DND-41 (cell line): ENCODE measurements around the gene PLOD2.

Source experiments
- ATAC-seq: fragments of 200-7000 bp; cut with Tn5 transposase; 3 replicates; pipeline ENCODE4 v1.9.1; 2021; ENCODE audit warnings: low read depth; ENCODE audit not compliant: insufficient read depth
- DNase-seq: peaks from one replicate; pipeline ENCODE4 v3.0.0-alpha.2; 2020
- H2AFZ ChIP-seq: 2 replicates; pipeline ENCODE4 v1.6.0; 2012; ENCODE audit warnings: low read depth, low read length
- H3K27ac ChIP-seq: 2 replicates; pipeline ENCODE4 v1.5.1; 2012; ENCODE audit warnings: low read length, inconsistent platforms
- H3K27me3 ChIP-seq: fragments of 200-600 bp; sonication (generic); 2 replicates; pipeline ENCODE4 v1.6.0; 2012; ENCODE audit warnings: low read length, mild to moderate bottlenecking, inconsistent platforms; ENCODE audit not compliant: insufficient read depth, poor library complexity
- H3K36me3 ChIP-seq: 2 replicates; pipeline ENCODE4 v1.5.1; 2012; ENCODE audit warnings: low read length, inconsistent platforms; ENCODE audit not compliant: insufficient read depth
- H3K4me1 ChIP-seq: 2 replicates; pipeline ENCODE4 v1.5.1; 2012; ENCODE audit warnings: mild to moderate bottlenecking, low read length; ENCODE audit not compliant: insufficient read depth
- H3K4me2 ChIP-seq: 2 replicates; pipeline ENCODE4 v1.6.0; 2012; ENCODE audit warnings: mild to moderate bottlenecking, moderate library complexity, low read length, inconsistent platforms; ENCODE audit not compliant: insufficient read depth
- H3K4me3 ChIP-seq, 2 experiments: fragments of 200-600 bp in 1 of 2; shearing (Covaris generic) in 1 of 2; 2 replicates each; pipeline ENCODE4 v1.5.1; 2012 to 2016; ENCODE audit warnings: inconsistent platforms in 2 of 2, low read length in 2 of 2, mild to moderate bottlenecking in 2 of 2, low read depth in 1 of 2, moderate library complexity in 1 of 2
- H3K79me2 ChIP-seq: 2 replicates; pipeline ENCODE4 v1.6.0; 2012; ENCODE audit warnings: low read length, inconsistent platforms; ENCODE audit not compliant: insufficient read depth
- H3K9ac ChIP-seq: 2 replicates; pipeline ENCODE4 v1.6.0; 2012; ENCODE audit warnings: low read depth, mild to moderate bottlenecking, inconsistent platforms, low read length, moderate library complexity
- H3K9me3 ChIP-seq: 2 replicates; pipeline ENCODE4 v1.5.1; 2012; ENCODE audit warnings: low read length, moderate library complexity, mild to moderate bottlenecking, inconsistent platforms; ENCODE audit not compliant: insufficient read depth, severe bottlenecking
- H4K20me1 ChIP-seq: 2 replicates; pipeline ENCODE4 v1.6.0; 2012; ENCODE audit warnings: low read length; ENCODE audit not compliant: insufficient read depth
- EZH2 ChIP-seq: IDR thresholded peaks from 3 replicates; pipeline ENCODE4 v1.6.1; 2012; ENCODE audit warnings: borderline replicate concordance, low read depth, mild to moderate bottlenecking, moderate library complexity, low read length, inconsistent platforms; ENCODE audit not compliant: severe bottlenecking
- TF ChIP-seq, protein P1 (sequence below): IDR thresholded peaks from 2 replicates; pipeline ENCODE4 v1.5.1; 2012; ENCODE audit warnings: borderline replicate concordance, low read length, moderate library complexity, mild to moderate bottlenecking; ENCODE audit not compliant: poor library complexity, severe bottlenecking; ENCODE audit errors: extremely low read depth

PLOD2 gene

DNA sequence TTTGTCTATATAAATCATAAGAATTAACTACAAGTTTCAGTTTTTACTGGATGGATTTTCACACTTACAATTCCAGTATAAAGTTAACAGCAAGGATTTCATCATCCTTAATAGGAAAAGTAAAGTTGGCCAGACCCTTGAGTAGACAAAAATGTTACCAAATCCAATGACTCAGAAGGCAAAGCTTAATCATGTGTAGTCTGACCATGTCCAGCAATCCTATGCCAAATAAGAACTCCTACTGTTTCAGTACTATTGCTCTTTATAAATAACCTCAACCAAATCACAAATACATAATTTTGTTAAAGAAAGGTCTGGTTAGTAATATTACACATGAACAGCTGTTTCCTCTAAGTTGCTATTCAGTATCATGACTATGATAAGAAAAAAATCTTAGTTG lies 35.0 kb downstream of the PLOD2 start:
- ATAC-seq (no peak), DNase-seq (no peak)
- no peak overlapping the region for H3K4me3 ChIP-seq
- H3K36me3 ChIP-seq, result no peaks in the 10 kb centered on the region
- H4K20me1 ChIP-seq, result no peaks in the 10 kb centered on the region
- H3K4me2 ChIP-seq, result no peak overlapping the region
- no peak overlapping the region for H2AFZ ChIP-seq
- H3K9me3 ChIP-seq, result no peaks in the 10 kb centered on the region
- no peak for TF ChIP-seq EZH2
- TF ChIP-seq, protein P1, sequence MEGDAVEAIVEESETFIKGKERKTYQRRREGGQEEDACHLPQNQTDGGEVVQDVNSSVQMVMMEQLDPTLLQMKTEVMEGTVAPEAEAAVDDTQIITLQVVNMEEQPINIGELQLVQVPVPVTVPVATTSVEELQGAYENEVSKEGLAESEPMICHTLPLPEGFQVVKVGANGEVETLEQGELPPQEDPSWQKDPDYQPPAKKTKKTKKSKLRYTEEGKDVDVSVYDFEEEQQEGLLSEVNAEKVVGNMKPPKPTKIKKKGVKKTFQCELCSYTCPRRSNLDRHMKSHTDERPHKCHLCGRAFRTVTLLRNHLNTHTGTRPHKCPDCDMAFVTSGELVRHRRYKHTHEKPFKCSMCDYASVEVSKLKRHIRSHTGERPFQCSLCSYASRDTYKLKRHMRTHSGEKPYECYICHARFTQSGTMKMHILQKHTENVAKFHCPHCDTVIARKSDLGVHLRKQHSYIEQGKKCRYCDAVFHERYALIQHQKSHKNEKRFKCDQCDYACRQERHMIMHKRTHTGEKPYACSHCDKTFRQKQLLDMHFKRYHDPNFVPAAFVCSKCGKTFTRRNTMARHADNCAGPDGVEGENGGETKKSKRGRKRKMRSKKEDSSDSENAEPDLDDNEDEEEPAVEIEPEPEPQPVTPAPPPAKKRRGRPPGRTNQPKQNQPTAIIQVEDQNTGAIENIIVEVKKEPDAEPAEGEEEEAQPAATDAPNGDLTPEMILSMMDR, result no peak
- H3K27me3 ChIP-seq, result no peaks in the 10 kb centered on the region
- H3K4me1 ChIP-seq, result no peaks in the 10 kb centered on the region
- no peaks in the 10 kb centered on the region for H3K79me2 ChIP-seq
- no peak overlapping the region for H3K9ac ChIP-seq
- no peak overlapping the region for H3K27ac ChIP-seq

DNA sequence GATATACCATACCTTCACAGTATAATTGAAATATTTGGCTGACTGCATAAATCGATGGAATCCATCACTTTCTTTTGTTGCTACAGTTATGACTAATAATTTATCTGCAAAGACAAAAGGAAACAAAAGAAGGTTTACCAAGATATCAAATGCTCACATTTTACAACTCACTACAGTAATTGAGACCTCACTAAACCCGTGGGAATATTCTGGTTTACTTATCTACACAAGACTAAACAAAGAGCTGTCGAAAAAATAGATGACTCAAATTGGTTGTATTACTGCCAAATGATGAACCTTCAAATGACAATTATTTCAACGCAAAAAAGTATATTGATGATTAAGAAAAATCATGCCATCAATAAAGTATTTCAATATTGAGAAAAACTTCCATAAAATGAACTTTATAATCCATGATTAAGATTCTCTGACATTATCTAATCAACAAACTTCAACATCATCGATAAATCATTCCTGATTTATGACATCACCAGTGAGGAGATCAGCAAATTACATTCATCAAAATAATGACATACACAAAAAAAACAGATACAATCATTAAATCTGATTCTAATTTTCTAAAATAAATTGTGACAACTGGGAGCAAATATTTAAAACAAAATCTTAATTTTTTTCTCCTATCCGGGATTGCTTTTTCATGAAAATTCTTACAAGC lies 36.7 kb downstream of the PLOD2 start:
- DNase-seq, result no peak
- TF ChIP-seq EZH2, result no peak
- TF ChIP-seq, protein P1, result no peak
- no peak overlapping the region for H3K9ac ChIP-seq
- H2AFZ ChIP-seq, result no peak overlapping the region
- no peak for ATAC-seq
- no peaks in the 10 kb centered on the region for H3K9me3 ChIP-seq
- H3K4me3 ChIP-seq, result no peak overlapping the region
- no peaks in the 10 kb centered on the region for H4K20me1 ChIP-seq
- no peaks in the 10 kb centered on the region for H3K4me1 ChIP-seq
- no peak overlapping the region for H3K4me2 ChIP-seq
- H3K79me2 ChIP-seq, result no peaks in the 10 kb centered on the region
- no peak overlapping the region for H3K27ac ChIP-seq
- H3K36me3 ChIP-seq, result no peaks in the 10 kb centered on the region
- no peaks in the 10 kb centered on the region for H3K27me3 ChIP-seq

DNA sequence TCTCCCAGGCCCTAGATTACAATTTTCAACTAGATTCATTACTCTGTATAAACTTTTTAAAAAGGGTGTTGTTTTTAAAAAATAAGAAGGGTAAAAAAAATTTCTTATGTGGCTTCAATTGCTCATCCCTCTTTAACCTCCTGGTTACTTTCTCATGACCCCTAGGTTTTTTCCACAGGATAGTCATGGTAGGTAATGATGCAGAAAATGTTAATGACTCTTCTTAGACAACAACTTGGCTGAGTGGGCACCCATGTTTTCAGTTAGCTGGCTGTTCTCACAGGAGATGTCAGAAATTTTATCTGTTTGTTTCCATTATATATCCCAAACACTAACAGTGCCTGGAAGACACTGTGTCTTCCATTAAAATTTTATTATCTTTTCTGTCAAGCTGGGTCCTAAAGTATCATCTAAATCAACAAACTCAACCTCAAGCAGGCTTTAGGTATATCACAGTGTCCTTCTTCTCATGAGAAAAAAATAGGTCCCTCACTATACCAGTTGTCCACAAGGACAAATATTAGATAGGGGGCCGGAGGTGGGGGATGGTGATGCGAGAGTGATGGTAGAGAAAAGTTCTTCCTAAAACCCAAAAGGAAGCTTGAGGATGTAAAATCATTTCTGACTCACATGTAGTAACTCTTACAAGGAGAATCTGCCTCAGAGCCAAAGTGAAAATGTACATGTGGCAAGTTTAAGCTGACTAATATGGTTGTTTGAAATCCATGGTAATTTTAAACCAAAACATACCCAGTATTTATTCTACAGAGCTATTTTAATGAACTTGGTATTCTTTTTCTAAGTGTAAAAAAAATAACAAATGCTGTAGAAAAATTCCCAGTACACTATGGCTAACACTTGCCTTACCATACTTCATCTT lies 43.3 kb downstream of the PLOD2 start:
- peaks cover 3% of the 10 kb centered on the region for H3K9me3 ChIP-seq
- H3K4me3 ChIP-seq, result no peak overlapping the region
- no peaks in the 10 kb centered on the region for H3K4me1 ChIP-seq
- TF ChIP-seq, protein P1, result no peak
- no peak for TF ChIP-seq EZH2
- DNase-seq (no peak), ATAC-seq (no peak)
- no peaks in the 10 kb centered on the region for H3K36me3 ChIP-seq
- no peak overlapping the region for H3K27ac ChIP-seq
- H3K27me3 ChIP-seq, result no peaks in the 10 kb centered on the region
- H3K79me2 ChIP-seq, result no peaks in the 10 kb centered on the region
- no peak overlapping the region for H2AFZ ChIP-seq
- H3K9ac ChIP-seq, result no peak overlapping the region
- H4K20me1 ChIP-seq, result no peaks in the 10 kb centered on the region
- H3K4me2 ChIP-seq, result no peak overlapping the region
